GM18907 (cell line): ENCODE measurements around the gene SULT1A4.
A peak's percentile ranks its signal among the peaks of the same experiment; 100 is the strongest.
"Not testable (repeated sequence)": the region's sequence is repeated elsewhere in the genome, so short reads cannot be mapped to it uniquely, and the experiment has no call there.

Experiments used
- ATAC-seq: cut with Tn5 transposase; IDR thresholded peaks from one replicate; pipeline ENCODE4 v1.9.1; 2021; ENCODE audit warnings: mild to moderate bottlenecking, moderate library complexity; ENCODE audit not compliant: unreplicated experiment

The SULT1A4 gene

GRCh38 chr16:29459706-29460646 lies at the start of gene SULT1A4:
Gene SULT1A4, plus strand, starts transcription at chr16:29459913. Its CDS starts 1,473 bp downstream, at chr16:29461386.
- ATAC-seq = not testable (repeated sequence)

DNA sequence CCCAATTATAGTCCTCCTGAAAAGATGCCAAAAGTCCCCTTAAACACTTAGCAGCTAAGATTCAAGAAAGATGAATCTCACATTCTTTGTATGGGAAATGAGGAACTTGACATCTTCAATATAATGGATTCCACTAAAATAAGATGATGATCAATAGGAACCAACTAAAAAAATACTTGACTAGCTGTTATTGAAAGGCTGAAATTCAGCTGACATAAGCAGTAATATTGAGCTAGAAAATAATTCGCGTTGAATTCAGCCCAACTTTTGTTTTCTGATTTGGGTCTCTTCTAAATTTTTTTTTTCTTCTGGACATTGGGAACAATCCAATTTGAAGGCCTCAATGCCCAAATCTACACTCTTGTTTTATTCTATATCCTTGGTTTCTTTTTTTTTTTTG lies 36.1 kb upstream of the SULT1A4 start:
- ATAC-seq = not testable (repeated sequence)

GRCh38 chr16:29425390-29425789 lies 34.3 kb upstream of the SULT1A4 start:
- ATAC-seq = not testable (repeated sequence)

DNA sequence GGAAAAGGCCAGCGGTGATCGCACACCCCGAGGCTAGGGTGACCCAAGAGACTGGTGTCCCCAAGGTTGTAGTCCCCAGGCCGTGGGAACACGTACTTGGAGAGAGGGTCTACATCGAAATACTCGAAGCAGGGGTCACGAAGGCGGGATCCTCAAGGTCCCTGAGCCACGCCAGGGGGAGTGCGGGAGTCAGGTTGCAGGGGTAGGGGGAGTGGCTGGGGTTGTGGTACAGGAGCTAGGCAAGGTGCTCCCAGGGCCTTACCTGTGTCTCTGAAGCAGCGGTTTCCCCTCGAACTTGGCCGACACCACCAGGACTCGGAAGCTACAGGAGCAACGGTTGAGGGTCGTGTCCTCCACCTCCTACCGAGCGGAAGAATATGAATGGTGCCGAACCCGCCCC lies 6.0 kb upstream of the SULT1A4 start:
- ATAC-seq = peak; percentile 17

DNA sequence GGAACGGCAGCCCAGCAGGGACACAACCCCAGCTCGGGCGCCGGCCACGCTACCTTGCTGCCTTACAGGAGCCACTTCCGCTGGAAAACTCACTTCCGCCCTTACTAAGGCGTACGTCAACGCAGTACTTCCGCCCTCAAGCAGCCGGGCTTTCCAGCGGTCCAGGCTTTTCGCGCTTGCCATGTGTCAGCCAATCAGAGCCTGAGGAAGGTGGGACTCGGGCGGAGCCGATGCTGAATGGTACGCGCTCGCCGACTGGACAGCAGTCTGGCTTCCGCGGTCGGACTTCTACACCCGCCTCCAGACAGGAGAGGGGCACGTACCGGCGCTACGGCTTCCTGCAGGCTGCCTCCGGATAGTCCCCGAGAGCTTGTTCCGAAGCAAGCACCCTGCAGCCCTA lies 5.4 kb upstream of the SULT1A4 start, which contains the start of the genes BOLA2 and SLX1B:
Gene BOLA2 (minus strand): TSS at position 83 of the 400 bp plus-strand sequence. CDS start 98 bp downstream, outside the sequence.
Gene SLX1B (plus strand): TSS at position 265 of the 400 bp plus-strand sequence.
- peak; percentile 83 for ATAC-seq

GRCh38 chr16:29454828-29455227 lies 4.9 kb upstream of the SULT1A4 start:
- ATAC-seq = peak; percentile 68

GRCh38 chr16:29457660-29458059 lies 2.1 kb upstream of the SULT1A4 start:
- not testable (repeated sequence) for ATAC-seq

DNA sequence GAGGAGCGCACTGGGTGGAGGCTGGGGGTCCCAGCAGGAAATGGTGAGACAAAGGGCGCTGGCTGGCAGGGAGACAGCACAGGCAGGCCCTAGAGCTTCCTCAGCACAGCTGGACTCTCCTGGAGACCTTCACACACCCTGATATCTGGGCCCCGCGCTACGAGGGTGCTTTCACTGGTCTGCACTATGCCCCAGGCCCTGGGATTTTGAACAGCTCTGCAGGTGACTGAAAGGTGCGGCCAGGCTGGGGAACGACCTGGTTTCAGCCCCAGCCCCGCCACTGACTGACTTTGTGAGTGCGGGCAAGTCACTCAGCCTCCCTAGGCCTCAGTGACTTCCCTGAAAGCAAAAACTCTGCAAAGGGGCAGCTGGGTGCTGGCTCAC lies 926 bp downstream of the SULT1A4 start:
- not testable (repeated sequence) for ATAC-seq

GRCh38 chr16:29465985-29466824 lies 6.5 kb downstream of the SULT1A4 start:
- not testable (repeated sequence) for ATAC-seq

DNA sequence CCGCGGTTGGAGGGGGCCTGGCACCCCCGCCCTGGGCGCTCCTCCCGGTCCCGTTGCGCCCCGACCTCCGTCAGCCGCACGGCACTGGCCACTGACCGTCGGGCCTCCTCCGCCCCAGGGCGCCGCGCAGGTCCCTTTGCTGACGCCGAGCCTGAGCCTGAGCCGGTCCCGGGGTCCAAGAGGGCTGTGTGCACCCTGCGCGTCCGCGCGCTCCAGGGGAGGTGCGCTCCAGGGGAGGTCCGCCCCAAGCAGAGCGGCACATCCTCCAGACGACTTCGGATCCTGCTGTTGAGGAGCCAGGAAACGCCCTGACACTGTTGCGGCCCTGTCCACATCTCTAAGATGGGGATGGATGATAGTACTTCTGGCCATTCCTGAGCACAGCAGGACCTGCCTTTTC lies 7.2 kb downstream of the SULT1A4 start:
- not testable (repeated sequence) for ATAC-seq

- ATAC-seq = not testable (repeated sequence)
Measured at GRCh38 chr16:29467654-29468366, 8.1 kb downstream of the SULT1A4 start.

- ATAC-seq = not testable (repeated sequence)
Measured at GRCh38 chr16:29469660-29470059, 9.9 kb downstream of the SULT1A4 start.

- ATAC-seq = not testable (repeated sequence)
Measured at GRCh38 chr16:29472065-29472464, 12.4 kb downstream of the SULT1A4 start.

DNA sequence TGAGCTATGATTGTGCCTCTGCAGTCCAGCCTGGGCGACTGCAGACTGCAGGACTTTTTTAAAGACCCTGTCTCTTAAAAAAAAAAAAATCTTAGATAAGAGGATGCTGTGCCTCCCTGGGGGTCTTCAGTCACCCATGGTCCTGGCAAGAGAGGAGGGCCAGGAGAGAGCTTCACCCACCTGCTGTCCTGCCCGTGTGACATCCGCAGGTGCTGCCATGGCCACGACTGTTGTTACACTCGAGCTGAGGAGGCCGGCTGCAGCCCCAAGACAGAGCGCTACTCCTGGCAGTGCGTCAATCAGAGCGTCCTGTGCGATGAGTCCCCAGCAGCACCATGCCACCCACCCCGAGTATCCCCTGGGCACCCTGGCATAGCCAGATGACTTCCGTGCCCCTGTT lies 22.6 kb downstream of the SULT1A4 start:
- ATAC-seq = not testable (repeated sequence)

DNA sequence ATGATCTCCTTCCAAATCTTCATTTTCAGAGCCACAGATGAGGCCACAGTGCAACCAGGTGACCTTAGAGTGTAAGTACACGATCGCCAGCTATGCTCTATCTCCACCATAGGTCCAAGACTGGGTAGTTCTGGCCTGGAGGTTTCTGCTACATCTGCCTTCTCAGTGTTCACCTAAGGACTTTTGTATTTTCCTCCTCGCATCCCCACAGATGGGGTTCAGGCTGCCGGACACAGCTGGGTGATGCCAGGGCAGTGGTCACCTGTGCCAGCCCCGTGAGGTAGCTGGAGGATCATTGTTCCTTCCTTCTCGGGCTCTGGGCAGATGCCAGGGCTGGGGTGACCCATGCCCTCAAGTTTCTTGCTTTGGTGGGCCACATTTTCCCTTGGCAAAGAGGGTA lies 46.6 kb downstream of the SULT1A4 start, which contains the start of gene NPIPB12:
Gene NPIPB12 (minus strand): TSS at position 101 of the 400 bp plus-strand sequence.
- not testable (repeated sequence) for ATAC-seq
